Neural cell (in vitro differentiated cells): ENCODE results near the gene MRPS35.

Source experiments
- CTCF ChIP-seq: fragments of 450-650 bp; IDR thresholded peaks from 2 replicates; pipeline ENCODE4 v1.5.1; 2014; ENCODE audit warnings: antibody characterized with exemption, mild to moderate bottlenecking, moderate library complexity; ENCODE audit not compliant: poor library complexity, severe bottlenecking
- EZH2 ChIP-seq: fragments of 200-600, 300-800 bp; shearing (Covaris generic), sonication (generic); IDR thresholded peaks from 2 replicates; pipeline ENCODE4 v1.6.1; 2014; ENCODE audit warnings: antibody characterized with exemption, low read length, borderline replicate concordance, mild to moderate bottlenecking; ENCODE audit not compliant: insufficient read depth, poor library complexity, severe bottlenecking
- POLR2AphosphoS5 ChIP-seq: IDR thresholded peaks from 2 replicates; pipeline ENCODE4 v1.6.1; 2012
- REST ChIP-seq: IDR thresholded peaks from 2 replicates; pipeline ENCODE4 v1.6.1; 2012; ENCODE audit warnings: borderline replicate concordance
- SMC3 ChIP-seq: fragments of 450-650 bp; conservative IDR thresholded peaks from 2 replicates; pipeline ENCODE4 v1.6.1; 2014; ENCODE audit warnings: antibody characterized with exemption, mild to moderate bottlenecking, moderate library complexity; ENCODE audit not compliant: poor library complexity
- TAF1 ChIP-seq: IDR thresholded peaks from 2 replicates; pipeline ENCODE4 v1.6.1; 2012; ENCODE audit warnings: low read depth

GRCh38 chr12:27666510-27666909 lies 44.1 kb upstream of the MRPS35 start:
- TF ChIP-seq TAF1 (no peak), CTCF (no peak), EZH2 (no peak), POLR2AphosphoS5 (no peak), SMC3 (no peak), REST (no peak)
